SU-DHL-6 (cell line): ENCODE results near the gene MLLT10.

Source experiments
- H2AFZ ChIP-seq: fragments of 200-600 bp; sonication (generic); 2 replicates; pipeline ENCODE4 v1.6.1; 2014; ENCODE audit warnings: low read depth, mild to moderate bottlenecking, moderate library complexity, mixed read lengths, antibody characterized with exemption, low read length; ENCODE audit not compliant: severe bottlenecking
- H3F3A ChIP-seq: fragments of 200-600 bp; shearing (Covaris generic); 2 replicates; pipeline ENCODE4 v1.6.0; 2016; ENCODE audit warnings: antibody characterized with exemption, mild to moderate bottlenecking; ENCODE audit not compliant: insufficient read depth
- H3K27ac ChIP-seq: fragments of 200-600 bp; sonication (generic); 2 replicates; pipeline ENCODE4 v1.5.1; 2016; ENCODE audit warnings: low read depth, mild to moderate bottlenecking, low read length, moderate library complexity, mixed read lengths
- H3K27me3 ChIP-seq: fragments of 200-600 bp; sonication (generic), shearing (Covaris generic); 2 replicates; pipeline ENCODE4 v1.6.0; 2014; ENCODE audit warnings: mild to moderate bottlenecking, low read length
- H3K36me3 ChIP-seq: fragments of 200-600 bp; sonication (generic); 2 replicates; pipeline ENCODE4 v1.6.1; 2014; ENCODE audit warnings: mild to moderate bottlenecking, low read length, mixed read lengths
- H3K4me2 ChIP-seq: fragments of 300-600, 200-600 bp; shearing (Covaris generic), sonication (generic); 2 replicates; pipeline ENCODE4 v1.6.0; 2014; ENCODE audit warnings: low read length, low read depth, mild to moderate bottlenecking; ENCODE audit not compliant: poor library complexity, severe bottlenecking
- H3K4me3 ChIP-seq: fragments of 200-600 bp; sonication (generic); 2 replicates; pipeline ENCODE4 v1.5.1; 2014; ENCODE audit warnings: antibody characterized with exemption, low read length, mild to moderate bottlenecking, mixed read lengths; ENCODE audit not compliant: insufficient read depth, poor library complexity, severe bottlenecking
- H3K79me2 ChIP-seq: fragments of 200-600 bp; sonication (generic); 2 replicates; pipeline ENCODE4 v1.6.1; 2014; ENCODE audit warnings: mild to moderate bottlenecking, low read length, moderate library complexity; ENCODE audit not compliant: insufficient read depth
- H3K9ac ChIP-seq: fragments of 200-600 bp; sonication (generic); 2 replicates; pipeline ENCODE4 v1.7.0; 2014; ENCODE audit warnings: mild to moderate bottlenecking, low read length
- H3K9me2 ChIP-seq: fragments of 200-600 bp; sonication (generic); replicated peaks from 2 replicates; pipeline ENCODE4 v1.6.1; 2014; ENCODE audit warnings: low read length; ENCODE audit not compliant: insufficient read depth
- H3K9me3 ChIP-seq: fragments of 200-600 bp; sonication (generic); 2 replicates; pipeline ENCODE4 v1.6.1; 2014; ENCODE audit warnings: low read length, mixed read lengths; ENCODE audit not compliant: insufficient read depth
- H4K20me1 ChIP-seq: fragments of 200-600 bp; sonication (generic); 2 replicates; pipeline ENCODE4 v1.6.1; 2014; ENCODE audit warnings: low read depth, mild to moderate bottlenecking, antibody characterized with exemption, low read length, moderate library complexity, mixed read lengths
- CTCF ChIP-seq: fragments of 200-600 bp; sonication (generic); IDR thresholded peaks from one replicate; pipeline ENCODE4 v1.5.1; 2017; ENCODE audit warnings: antibody characterized with exemption, mild to moderate bottlenecking, low read length, moderate library complexity; ENCODE audit not compliant: insufficient read depth, poor library complexity, severe bottlenecking
- EZH2phosphoT487 ChIP-seq: fragments of 200-600 bp; sonication (generic), shearing (Covaris generic); conservative IDR thresholded peaks from 2 replicates; pipeline ENCODE4 v1.6.1; 2018; ENCODE audit warnings: mild to moderate bottlenecking, antibody characterized with exemption, low read length, moderate library complexity, mixed read lengths

MLLT10 gene

GRCh38 chr10:21593986-21594385 lies 60.0 kb downstream of the MLLT10 start:
- no peak overlapping the region for H3K4me2 ChIP-seq
- TF ChIP-seq CTCF (no peak), EZH2phosphoT487 (no peak)
- no peaks in the 10 kb centered on the region for H3K9me2 ChIP-seq
- H2AFZ ChIP-seq = no peak overlapping the region
- H3K27ac ChIP-seq = no peak overlapping the region
- no peaks in the 10 kb centered on the region for H4K20me1 ChIP-seq
- H3K79me2 ChIP-seq = peaks cover 48% of the 10 kb centered on the region
- H3F3A ChIP-seq = peaks cover 9% of the 10 kb centered on the region; the same call in 1 of the 2 replicates
- H3K27me3 ChIP-seq = no peaks in the 10 kb centered on the region
- H3K4me3 ChIP-seq = no peak overlapping the region
- no peaks in the 10 kb centered on the region for H3K9me3 ChIP-seq
- no peaks in the 10 kb centered on the region for H3K36me3 ChIP-seq
- H3K9ac ChIP-seq = no peak overlapping the region

- H3K36me3 ChIP-seq = no peaks in the 10 kb centered on the region
- no peak overlapping the region for H3K4me3 ChIP-seq
- H3K9me2 ChIP-seq = no peaks in the 10 kb centered on the region
- H2AFZ ChIP-seq = no peak overlapping the region
- no peaks in the 10 kb centered on the region for H3K9me3 ChIP-seq
- H4K20me1 ChIP-seq = no peaks in the 10 kb centered on the region
- H3K27me3 ChIP-seq = no peaks in the 10 kb centered on the region
- no peak overlapping the region for H3K4me2 ChIP-seq
- peaks cover 9% of the 10 kb centered on the region; the same call in 1 of the 2 replicates for H3F3A ChIP-seq
- H3K9ac ChIP-seq = no peak overlapping the region
- TF ChIP-seq CTCF (no peak), EZH2phosphoT487 (no peak)
- H3K79me2 ChIP-seq = peaks cover 32% of the 10 kb centered on the region
- H3K27ac ChIP-seq = no peak overlapping the region
These were observed 65.5 kb downstream of the MLLT10 start for GRCh38 chr10:21599582-21599981.

- Histone ChIP-seq H3K27ac (no peak overlapping the region), H3K79me2 (peaks cover 28% of the 10 kb centered on the region), H4K20me1 (no peaks in the 10 kb centered on the region), H3K9me3 (no peaks in the 10 kb centered on the region), H3K4me2 (no peak overlapping the region), H2AFZ (no peak overlapping the region), H3K36me3 (no peaks in the 10 kb centered on the region), H3K27me3 (no peaks in the 10 kb centered on the region), H3K4me3 (no peak overlapping the region), H3K9me2 (no peaks in the 10 kb centered on the region), H3K9ac (no peak overlapping the region), H3F3A (no peaks in the 10 kb centered on the region; the same call in 1 of the 2 replicates)
- TF ChIP-seq EZH2phosphoT487 = no peak
- no peak for TF ChIP-seq CTCF
These were observed 66.9 kb downstream of the MLLT10 start for GRCh38 chr10:21600804-21601433.
